Liver (tissue), 3 donors: ENCODE measurements around the gene PYROXD2.

Experiments used
- EGR1 ChIP-seq, 2 donors: IDR thresholded peaks; 2 replicates each; pipeline ENCODE4 v1.6.1; 2016 to 2018; ENCODE audit warnings: antibody characterized with exemption in 2 of 2, low read depth in 2 of 2
- GABPA ChIP-seq, 2 donors: IDR thresholded peaks in 1 of 2; conservative IDR thresholded peaks in 1 of 2; 2 replicates each; pipeline ENCODE4 v1.6.1; 2016; ENCODE audit warnings: antibody characterized with exemption in 2 of 2, mild to moderate bottlenecking in 1 of 2, moderate library complexity in 1 of 2
- HNF4A ChIP-seq, 2 donors: conservative IDR thresholded peaks; 2 replicates each; pipeline ENCODE4 v1.6.1; 2016; ENCODE audit warnings: antibody characterized with exemption in 2 of 2, mild to moderate bottlenecking in 2 of 2
- JUND ChIP-seq, 2 donors: IDR thresholded peaks; 2 replicates each; pipeline ENCODE4 v1.6.1; 2016; ENCODE audit warnings: antibody characterized with exemption in 2 of 2
- MAX ChIP-seq: IDR thresholded peaks from 2 replicates; pipeline ENCODE4 v1.6.1; 2016; ENCODE audit warnings: antibody characterized with exemption
- NR2F2 ChIP-seq: IDR thresholded peaks from 2 replicates; pipeline ENCODE4 v1.6.1; 2016; ENCODE audit warnings: antibody characterized with exemption
- RAD21 ChIP-seq, 2 donors: IDR thresholded peaks; 2 replicates each; pipeline ENCODE4 v1.6.1; 2016; ENCODE audit warnings: antibody characterized with exemption in 2 of 2, mild to moderate bottlenecking in 2 of 2
- REST ChIP-seq: IDR thresholded peaks from 2 replicates; pipeline ENCODE4 v1.6.1; 2016; ENCODE audit warnings: antibody characterized with exemption, mild to moderate bottlenecking
- SP1 ChIP-seq: IDR thresholded peaks from 2 replicates; pipeline ENCODE4 v1.6.1; 2018; ENCODE audit warnings: antibody characterized with exemption, mild to moderate bottlenecking
- TAF1 ChIP-seq: conservative IDR thresholded peaks from 2 replicates; pipeline ENCODE4 v1.6.1; 2016; ENCODE audit warnings: antibody characterized with exemption, mild to moderate bottlenecking
- TF ChIP-seq, protein P1 (sequence below): fragments of 150-350 bp; IDR thresholded peaks from 2 replicates; pipeline ENCODE4 v1.5.1; 2017; ENCODE audit warnings: improper control_type of control experiment, low read depth, low read length; ENCODE audit not compliant: missing input control
- TF ChIP-seq, protein P2 (sequence below): IDR thresholded peaks from 2 replicates; pipeline ENCODE4 v1.6.1; 2016; ENCODE audit warnings: antibody characterized with exemption
- donor health status: healthy.
- donor health status: healthy.

DNA sequence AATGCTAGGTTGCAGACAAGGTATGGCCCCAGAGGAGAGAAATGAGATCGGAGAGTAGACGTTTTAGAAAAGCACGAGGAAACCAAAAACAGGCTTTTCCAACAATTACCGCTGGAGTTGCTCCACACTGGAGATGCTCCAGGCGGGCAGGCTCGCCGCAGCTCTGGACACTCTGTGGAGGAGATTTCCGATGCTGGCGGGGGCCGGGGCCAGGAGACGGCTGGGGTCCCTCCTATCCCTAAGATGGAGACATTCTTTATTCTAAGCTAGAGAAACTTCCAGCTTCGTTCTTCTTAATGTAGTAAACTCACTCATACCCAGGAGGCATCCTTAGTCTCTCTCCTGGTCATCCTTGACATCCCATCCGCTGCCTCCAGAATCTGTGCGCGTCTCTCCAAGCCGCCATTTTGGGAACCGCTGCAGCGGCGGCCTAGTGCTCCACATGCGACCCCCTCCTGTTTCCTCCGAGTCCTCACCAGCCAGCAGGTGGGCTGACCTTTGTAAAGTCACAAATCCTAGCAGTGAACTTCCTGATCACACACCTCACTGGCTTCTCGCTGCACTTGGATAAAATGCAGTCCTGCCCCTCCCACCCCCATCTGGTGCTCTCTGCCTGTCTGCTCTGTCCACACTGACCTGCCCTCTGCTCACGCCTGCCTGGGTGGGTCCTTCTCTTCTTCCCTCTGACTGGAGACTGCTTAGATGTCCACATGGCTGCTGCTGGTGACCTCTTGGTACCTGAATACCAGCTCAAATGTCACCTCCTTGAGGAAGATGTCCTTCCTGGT lies 11.9 kb downstream of the PYROXD2 start:
- TF ChIP-seq REST (no peak), TAF1 (no peak), JUND (IDR thresholded peaks at IDR 0.05) (no peak), HNF4A (conservative IDR thresholded peaks at IDR 0.05) (no peak), GABPA (IDR thresholded peaks at IDR 0.05 in 1 of 2, conservative IDR thresholded peaks at IDR 0.05 in 1 of 2) (no peak), SP1 (no peak), RAD21 (IDR thresholded peaks at IDR 0.05) (no peak), NR2F2 (no peak), MAX (no peak), EGR1 (IDR thresholded peaks at IDR 0.05; ENCODE audit: low read depth in 2 of 2) (no peak)
- TF ChIP-seq, protein P1, sequence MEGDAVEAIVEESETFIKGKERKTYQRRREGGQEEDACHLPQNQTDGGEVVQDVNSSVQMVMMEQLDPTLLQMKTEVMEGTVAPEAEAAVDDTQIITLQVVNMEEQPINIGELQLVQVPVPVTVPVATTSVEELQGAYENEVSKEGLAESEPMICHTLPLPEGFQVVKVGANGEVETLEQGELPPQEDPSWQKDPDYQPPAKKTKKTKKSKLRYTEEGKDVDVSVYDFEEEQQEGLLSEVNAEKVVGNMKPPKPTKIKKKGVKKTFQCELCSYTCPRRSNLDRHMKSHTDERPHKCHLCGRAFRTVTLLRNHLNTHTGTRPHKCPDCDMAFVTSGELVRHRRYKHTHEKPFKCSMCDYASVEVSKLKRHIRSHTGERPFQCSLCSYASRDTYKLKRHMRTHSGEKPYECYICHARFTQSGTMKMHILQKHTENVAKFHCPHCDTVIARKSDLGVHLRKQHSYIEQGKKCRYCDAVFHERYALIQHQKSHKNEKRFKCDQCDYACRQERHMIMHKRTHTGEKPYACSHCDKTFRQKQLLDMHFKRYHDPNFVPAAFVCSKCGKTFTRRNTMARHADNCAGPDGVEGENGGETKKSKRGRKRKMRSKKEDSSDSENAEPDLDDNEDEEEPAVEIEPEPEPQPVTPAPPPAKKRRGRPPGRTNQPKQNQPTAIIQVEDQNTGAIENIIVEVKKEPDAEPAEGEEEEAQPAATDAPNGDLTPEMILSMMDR: no peak
- TF ChIP-seq, protein P2, sequence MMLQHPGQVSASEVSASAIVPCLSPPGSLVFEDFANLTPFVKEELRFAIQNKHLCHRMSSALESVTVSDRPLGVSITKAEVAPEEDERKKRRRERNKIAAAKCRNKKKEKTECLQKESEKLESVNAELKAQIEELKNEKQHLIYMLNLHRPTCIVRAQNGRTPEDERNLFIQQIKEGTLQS: no peak
